Stimulated activated CD4-positive, alpha-beta T cell treated with anti-CD3 and anti-CD28 coated beads, Interleukin-1b, Interleukin-23, amount 100 ng/mL, for 1 hour (primary cell): ENCODE results near the gene APBA1.

Experiments
- DNase-seq, 2 donors: peaks; one replicate each; pipeline ENCODE4 v3.0.0-alpha.2; 2020; ENCODE audit warnings: low read depth in 2 of 2

The APBA1 gene

DNA sequence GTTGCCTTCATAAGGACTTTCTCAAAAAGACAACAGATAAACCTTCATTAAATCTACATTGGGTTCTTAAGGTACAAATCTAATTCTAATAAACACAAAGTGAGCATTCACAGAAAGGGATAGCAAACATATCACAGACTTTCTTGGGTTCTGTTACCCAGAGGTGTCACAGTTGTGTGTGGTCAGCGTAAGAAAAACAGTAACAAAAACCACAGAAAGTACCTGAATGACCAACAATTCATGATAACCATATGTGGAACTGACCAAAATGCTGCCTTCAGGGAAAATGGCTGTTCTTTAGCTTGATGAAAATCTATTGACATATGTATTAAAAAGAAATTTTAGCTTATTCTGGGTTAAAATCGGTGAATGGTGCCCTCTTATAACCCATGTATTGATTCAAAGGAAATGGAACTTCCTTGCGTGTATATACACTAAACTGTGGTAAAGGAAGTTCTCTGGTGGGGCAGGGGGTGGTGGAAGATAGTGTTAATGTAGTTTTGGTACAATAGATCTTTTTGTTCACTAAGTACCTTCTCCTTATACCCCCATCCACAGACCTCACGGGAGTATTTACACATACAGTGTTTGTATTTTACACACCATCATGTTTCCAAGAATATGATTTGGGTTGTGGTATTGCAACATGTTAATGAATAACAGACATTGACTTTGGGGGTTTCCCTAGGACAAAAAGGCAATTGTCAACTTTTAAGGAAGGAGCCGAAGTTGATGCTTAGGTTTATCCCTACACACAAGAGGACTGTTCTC, 152.5 kb downstream of the APBA1 start:
- no peak for DNase-seq

DNA sequence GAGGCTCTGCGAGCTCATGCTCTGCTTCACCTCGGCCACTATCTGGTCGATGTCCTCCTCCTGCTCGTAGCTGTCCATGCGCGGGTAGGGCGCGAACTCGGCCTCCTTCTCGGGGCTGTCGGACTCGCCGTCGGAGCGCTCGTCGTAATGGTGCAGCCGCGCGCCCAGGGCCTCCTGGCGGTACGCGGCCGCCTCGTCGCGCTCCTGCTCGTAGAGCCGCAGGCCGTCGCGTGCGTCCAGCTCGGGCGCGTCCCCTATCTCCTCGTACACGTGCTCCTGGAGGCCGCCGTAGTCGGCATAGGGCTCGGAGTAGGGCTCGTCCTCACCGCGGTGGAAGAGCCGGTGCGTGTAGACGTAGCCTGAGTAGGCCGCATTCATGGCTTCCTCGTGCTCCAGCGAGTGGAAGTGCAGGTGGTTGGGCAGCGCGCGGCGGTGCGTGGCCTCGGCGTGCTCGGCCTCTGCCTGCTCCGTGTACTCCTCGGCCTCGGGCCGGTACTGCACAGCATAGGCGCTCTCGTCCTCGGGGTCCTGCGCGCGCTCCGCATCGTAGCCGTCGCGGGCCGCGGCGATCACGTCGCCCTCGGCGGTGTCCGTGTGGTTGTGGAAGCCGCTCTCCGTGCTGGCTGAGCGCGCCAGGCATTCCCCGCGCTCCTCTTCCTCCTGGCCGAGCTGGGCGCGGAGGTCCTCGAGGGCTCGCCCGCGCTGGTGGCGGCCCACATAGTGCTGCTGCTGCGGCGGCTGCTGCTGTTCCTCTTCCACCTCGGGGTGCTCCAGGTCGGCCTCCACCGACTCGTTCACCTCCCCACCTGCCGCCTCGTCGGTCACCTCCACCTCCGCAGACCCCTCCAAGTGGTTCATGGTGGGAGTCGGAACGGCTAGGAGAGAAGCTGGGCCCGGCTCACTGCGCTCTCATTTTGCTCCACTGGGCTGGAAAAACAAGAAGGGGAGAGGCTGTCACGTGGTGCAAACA, 155.5 kb downstream of the APBA1 start:
- no peak for DNase-seq

DNA sequence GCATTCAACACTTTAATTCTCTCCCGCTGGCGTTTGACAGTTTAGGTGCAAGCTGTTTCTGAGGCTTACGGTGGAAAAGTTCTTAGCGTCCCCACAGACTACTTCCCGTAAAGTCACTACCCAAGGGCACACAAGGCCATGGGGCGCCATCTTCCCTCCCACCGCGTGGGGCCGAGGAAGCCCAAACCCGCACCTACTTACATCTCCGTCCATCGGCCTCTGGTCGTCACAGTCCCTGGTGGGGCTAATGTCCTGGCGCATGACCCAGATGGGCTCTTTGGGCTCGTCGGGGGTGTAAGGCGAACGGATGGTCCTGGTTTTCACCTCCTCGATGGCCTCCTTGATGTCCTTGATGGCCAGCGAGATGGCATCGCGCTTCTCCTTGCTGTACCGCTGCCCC, 156.4 kb downstream of the APBA1 start:
- DNase-seq: no peak

DNA sequence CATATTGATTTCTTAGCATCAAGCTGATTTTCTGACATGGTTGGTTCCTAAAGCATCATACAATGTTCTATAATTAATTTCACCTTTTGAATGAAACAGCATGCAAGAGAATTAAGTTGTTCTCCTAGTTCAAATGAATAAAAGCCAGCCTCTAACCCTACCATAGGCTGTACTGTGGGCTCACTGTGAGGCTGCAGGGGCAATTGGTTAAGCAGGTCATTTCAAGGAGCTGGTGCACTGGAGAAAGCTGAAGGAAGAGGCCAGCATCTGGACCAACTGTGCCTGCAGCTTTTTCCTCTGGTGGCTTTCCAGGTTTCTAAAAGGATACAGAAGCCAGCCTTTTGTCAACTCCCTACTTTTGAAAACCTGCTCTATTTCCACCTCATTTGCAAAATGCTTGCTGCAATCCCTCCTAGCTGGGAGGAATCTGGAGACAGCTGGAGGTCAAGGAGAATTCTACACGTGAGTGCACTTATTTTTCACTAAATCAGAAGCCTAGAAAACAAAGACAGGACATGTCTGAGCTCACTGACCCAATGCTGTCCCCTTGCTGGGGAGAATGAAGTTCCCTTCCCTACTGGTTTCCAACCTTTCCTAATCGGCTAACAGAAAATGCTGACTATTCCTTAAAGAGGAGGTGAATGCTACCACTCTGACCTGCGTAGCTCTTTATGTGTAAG, 158.9 kb downstream of the APBA1 start:
- no peak for DNase-seq

DNA sequence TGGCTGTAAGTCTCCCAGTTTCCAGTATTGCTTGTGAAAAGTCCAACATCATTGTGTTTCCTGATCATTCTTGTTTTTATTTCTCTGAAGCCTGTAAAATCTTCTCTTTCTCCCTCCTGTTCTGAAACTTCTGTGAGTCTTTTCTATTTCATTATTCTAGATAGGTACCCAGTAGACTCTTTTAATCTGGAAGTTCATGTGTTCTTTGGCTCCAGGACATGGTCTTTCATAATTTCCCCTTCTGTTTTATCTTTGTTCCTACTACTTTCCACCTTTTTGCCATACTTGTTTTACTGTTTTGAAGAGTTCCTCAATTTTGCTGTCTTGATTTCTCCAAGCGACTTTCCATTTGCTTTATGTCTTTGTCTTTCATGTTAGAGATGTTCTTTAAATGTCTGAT, 168.1 kb downstream of the APBA1 start:
- DNase-seq: no peak

DNA sequence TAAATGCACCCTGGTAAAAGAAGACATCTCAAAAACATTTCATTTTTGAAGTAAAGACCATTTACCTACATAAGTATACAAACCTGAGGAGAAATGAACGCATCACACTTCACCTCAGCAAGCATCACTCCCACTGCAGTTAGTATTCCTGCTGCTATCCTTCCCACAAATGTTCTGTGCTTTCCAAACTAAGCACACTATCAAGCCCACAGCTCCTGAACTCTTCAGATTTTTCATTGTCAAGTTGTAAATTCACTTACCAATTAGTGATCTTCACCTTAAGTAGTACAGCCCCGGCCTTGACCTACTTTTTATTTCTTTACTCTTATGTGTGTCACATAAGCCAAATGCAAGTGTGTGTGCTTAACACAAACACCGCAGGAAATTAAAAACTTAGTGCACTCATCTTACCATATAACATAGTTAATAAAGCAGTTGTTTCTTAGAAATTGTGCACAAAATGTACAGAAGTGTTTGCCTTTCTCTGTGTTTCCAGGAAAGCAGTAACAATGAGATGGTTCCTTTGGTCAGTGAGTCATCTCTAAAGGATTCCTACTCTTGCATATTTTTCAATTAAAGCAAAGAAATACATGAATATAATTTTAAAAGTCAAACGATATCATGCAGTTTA, 169.4 kb downstream of the APBA1 start:
- DNase-seq: no peak

DNA sequence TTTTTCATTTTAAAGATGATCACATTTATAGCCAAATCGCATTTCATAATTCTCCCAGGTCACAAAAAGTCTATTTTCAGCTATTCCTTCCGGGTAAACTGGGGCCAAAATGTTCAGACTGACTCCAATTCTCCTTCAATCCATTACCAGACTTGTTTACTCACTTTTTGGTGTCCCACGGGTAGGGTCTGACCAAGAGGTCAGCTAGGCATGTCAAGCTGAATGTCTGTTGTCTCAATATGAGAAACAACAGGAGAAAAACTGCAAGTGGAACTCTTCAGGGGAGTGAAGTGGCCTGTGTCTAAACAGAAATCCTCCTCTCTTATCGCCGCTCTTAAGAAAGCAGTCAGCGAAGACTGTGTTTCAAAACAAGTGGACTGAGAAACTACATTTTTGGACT, 171.3 kb downstream of the APBA1 start:
- DNase-seq: no peak

DNA sequence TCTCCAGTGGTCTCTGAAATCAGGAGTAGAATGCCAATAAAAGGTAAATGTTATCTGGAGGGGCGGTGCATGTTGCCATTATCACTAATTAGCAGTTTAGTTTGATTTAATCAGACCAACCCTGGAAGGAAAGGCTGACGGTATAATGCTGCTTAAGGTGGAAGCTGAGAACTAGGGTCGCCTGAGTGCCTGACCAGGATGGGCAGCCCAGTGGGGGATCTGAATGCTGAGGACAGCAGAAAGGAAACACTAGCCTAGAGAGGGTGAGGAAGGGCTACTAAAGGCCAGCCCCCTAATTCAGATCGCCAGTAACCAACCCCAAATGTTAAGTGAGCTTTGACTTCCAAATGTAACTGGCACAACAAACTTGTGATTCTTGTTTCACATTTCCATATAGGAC, 172.2 kb downstream of the APBA1 start:
- no peak for DNase-seq

DNA sequence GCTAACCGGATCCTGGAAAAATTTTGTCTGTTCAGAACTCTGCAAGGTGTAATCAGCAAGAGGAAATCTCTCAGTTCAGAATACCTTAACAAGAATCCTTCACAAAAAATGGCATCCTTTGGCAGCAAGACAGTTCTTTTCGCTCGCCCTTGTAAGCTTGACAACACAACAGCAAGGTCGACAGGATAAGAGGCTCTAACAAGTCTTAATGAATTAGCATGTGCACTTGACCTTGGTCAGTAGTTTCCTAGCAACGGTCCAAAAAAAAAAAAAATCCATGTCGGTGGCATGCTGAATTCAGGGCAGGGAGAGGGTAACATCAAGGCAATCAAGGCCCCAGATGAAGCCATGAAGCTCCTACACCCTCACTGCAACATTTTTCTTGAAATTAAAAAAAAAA, 172.8 kb downstream of the APBA1 start:
- no peak for DNase-seq

DNA sequence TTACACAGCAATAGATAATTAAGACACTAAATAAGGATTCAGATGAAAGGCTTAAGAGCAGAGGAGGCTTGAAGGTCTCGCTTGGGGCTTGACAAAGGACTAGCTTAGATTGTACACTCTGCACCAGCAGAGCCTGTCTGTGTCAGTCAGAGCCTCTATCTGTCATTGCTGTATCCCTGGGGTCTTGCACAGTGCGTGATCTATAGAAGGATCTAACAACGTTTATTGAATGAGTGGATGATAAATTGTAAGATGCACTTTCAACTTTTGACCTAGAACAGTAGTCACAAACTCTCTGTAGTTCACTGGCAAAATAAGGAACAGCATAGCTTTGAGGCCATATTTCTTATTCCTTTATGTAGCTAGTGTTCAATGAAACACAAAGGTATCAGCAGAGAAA, 173.7 kb downstream of the APBA1 start:
- no peak for DNase-seq

DNA sequence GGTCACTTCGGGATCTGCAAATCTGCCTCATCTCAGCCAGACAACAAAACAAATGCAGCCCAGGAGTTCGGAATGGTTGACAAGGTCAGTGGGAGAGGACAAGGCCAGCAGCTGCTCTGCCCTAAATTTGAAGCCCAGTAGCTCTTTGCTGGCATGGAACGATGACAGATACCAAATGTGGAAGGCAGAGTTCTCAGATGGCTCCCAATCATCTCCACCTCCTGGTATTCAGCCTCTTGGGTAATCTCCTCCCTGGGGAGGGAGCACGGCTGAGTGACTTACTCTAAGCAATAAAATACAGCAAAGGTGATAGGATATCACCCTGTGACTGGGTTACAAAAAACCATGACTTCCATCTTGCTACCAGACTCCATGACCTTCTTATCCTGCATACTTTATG, 174.4 kb downstream of the APBA1 start:
- DNase-seq: no peak

DNA sequence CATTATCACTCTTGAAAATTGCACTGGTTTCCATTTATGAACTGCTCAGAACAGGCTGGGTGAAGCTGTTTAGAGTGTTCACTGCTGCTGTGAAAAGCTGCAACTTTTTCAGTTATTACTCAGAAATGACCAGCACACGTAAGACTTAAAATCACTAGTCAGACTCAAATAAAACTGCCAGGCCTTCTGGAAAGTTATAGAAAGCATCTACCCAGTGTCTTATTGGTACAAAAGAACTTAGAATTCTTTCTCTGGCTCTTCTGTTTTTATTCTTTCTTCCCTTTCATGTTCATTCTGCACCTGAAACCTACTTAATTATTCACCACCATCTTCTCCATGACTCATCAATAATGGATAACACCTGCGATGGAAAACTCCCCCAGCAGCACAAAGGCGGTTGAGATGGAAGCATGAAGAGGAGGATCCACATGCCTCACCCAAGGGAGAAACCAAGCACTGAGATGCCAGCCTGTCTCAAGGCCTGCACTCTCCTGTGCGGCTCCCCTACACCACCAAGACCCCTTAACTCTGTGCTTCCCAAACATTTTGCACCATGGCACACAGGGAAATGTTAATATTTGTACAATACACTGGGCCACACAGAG, 175.2 kb downstream of the APBA1 start:
- no peak for DNase-seq

DNA sequence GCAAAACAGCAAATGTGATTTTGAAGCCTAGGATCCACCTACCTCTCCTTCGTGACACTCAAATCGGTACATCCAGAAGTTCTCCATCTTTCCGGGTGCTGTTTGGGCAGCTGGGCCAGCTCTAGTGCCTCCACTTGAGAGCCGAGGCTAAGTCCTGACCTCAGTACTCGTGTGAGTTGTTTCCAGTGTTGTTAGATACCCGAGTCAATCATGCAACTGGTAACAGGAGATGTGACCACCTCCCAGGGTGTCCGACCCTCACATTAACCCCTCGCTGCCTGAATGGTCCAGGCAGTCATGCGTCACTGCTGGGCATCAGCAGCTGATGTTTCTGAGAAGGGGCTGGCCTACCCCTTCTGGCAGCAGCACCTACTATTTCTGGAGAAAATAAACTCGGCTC, 176.9 kb downstream of the APBA1 start:
- DNase-seq: no peak

DNA sequence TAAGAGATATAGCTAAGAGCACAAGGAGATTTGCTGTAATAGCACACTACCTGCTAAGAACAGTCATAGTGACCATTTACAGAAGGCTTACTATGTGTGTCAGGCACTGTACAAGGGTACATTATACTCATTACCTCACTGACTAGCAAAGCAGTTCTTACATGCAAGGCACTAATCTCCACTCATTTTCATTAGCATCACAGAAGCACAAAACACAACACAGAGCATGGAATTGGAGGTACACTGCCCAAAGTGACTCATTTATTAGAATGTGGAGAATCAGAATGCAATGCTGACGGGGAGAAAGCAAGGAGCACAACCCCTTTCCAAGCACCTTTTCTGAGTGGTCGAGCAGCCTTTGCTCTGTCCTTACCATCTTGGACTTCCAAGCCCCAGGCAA, 177.4 kb downstream of the APBA1 start:
- DNase-seq: no peak

DNA sequence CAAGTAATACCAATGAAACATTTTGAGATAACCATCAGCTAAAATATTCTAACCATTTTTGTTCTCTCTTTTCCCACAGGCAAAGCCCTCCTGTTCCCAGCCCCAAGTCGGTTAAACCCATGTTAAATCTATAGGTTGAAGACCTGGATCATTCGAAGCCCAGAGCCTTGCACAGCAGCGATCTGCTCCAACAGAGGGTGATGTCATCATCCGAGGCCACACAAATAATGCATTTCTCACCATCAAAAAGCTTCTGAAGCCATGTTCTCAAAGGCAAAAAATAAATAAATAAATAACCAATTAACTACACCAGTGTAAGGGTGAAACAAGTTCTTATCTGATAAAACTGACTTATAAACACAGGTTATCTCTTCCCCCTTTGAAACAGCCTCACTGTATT, 178.0 kb downstream of the APBA1 start:
- DNase-seq: no peak

DNA sequence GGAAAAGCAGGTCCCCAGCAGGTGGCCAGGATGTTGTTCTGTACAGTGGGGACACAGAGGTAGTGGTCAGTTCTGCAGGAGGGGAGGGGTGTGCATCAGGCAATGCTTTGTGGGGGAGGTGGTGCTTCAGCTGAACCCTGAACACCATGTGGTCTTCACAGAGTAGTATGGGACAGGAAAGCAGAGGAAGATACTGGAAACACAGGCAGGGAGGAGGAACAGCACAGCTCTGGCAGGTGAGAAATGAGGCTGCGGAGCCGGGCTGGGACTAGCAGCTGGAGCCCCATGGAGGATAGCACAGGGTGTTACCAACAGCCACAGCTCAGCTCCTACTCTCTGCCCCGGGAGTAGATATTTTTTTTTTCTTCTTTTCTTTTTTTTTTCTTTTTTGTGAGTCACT, 185.7 kb downstream of the APBA1 start:
- DNase-seq: no peak

DNA sequence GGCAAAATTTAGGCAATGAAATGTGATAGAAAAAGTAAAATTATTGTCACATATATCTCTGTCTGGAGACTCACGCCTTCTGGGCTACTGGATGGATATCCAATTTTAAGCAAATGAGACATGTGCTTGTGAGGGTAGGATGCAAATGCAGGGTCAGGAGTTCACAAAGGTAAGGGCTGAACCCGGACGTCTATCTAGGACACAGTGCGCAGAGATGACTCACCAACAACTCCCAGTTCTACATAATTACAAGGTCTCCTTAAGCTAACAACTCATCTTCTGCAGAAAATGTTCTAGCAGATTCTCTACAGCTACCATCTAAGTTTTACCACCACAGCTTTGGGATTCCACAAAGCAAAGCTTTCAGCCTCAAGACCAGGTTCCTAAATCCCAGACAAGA, 186.7 kb downstream of the APBA1 start:
- DNase-seq: no peak

DNA sequence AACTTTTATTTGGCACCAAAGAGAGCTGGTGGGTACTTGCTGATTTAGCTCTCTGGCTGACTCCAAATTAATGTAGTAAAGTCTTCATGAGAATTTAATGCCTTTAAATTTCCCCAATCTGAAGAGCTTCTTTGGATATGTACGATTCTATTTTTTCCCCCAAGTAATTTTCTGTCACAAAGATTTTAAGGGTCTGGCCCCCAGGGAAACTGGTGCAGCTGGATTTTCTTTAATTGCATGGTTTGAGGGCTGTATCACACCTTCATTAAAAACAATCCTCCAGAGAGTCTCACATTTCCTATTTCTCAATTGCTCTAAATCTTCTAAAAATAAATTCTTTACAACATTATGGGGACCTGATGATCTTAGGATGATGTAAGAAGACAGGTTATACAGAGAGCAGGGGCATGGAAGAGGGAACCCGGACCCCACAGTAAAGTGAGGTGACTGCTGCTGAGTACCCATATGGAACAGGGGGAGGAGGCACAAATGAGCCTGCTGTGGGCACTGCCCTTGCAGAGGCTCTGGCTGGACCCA, 188.2 kb downstream of the APBA1 start:
- no peak for DNase-seq

DNA sequence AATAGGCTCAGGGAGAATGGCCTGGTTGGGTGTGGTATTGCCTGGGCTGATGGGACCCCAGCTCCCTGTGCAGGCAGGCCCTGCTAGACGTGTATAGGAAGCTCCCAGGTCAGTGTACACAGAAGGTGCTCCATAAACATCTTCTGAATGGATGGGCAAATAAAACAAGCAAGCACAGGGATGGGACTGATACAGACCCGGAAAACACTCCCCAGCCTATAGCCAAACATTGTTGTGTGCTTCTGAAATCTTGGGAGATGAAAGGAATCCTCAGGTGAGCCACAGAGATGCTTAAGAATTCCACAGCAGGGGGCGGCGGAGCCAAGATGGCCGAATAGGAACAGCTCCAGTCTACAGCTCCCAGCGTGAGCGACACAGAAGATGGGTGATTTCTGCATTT, 195.4 kb downstream of the APBA1 start:
- DNase-seq: no peak

DNA sequence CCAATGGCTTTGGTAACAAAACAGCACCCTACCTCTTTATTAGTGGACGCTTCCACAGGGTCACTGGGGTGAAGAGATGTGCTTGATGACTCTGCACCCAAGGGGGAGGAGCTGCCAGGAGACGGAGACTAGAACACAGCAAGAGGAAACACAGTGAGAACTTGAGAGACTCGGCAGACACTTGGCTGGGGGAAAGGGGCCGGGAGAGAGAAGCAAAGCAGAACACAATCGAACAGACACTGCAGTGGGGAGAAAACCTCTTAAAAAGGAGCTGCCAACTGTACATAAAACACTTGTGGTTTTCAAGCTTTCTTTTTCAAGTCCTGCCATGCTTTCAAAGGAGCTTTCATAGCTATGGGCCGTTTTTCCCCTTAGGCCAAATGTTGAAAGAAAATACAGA, 196.2 kb downstream of the APBA1 start:
- DNase-seq: no peak

DNA sequence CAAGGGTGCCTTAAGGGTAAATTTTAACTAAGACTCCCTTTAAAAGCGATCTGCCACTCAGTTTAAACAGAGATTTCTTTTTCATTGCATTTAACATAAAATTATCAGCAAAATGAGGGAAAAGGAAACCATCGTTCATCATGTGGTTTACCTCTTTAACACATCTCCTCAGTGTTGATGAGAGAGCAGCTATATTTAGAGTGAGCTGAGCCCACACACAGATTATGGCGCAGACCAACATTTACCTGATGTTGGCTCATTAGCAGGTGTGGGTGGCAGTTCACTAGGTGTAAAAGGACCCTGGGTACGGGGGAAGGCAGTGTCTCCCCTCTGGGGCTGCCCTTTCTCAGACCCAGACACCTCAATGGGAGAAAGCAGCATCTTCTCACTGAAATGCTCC, 197.3 kb downstream of the APBA1 start:
- DNase-seq: no peak
